Neuronal stem cell (in vitro differentiated cells): ENCODE results near the gene SUCLG1.

Source experiments
- DNase-seq: peaks from one replicate; pipeline ENCODE4 v3.0.0-alpha.2; 2013; ENCODE audit warnings: low spot score
- H2AFZ ChIP-seq: one replicate; pipeline ENCODE4 v1.6.1; 2013; ENCODE audit warnings: mild to moderate bottlenecking, low read length, inconsistent platforms
- H2AK5ac ChIP-seq: 2 replicates; pipeline ENCODE4 v1.6.1; 2013; ENCODE audit warnings: low read depth, mild to moderate bottlenecking, inconsistent platforms, low read length, moderate library complexity, mixed read lengths
- H2BK120ac ChIP-seq: 2 replicates; pipeline ENCODE4 v1.6.1; 2013; ENCODE audit warnings: low read depth, mild to moderate bottlenecking, inconsistent platforms, low read length, moderate library complexity, mixed read lengths
- H2BK12ac ChIP-seq: one replicate; pipeline ENCODE4 v1.6.1; 2013; ENCODE audit warnings: low read length, inconsistent platforms
- H2BK15ac ChIP-seq: 2 replicates; pipeline ENCODE4 v1.6.1; 2013; ENCODE audit warnings: mild to moderate bottlenecking, low read length, inconsistent platforms, mixed read lengths
- H2BK5ac ChIP-seq: one replicate; pipeline ENCODE4 v1.6.1; 2013; ENCODE audit warnings: inconsistent platforms, mild to moderate bottlenecking, low read length, moderate library complexity
- H3K14ac ChIP-seq: one replicate; pipeline ENCODE4 v1.6.1; 2013; ENCODE audit warnings: low read length, inconsistent platforms
- H3K18ac ChIP-seq: 2 replicates; pipeline ENCODE4 v1.6.1; 2013; ENCODE audit warnings: low read length, inconsistent platforms
- H3K23ac ChIP-seq: 2 replicates; pipeline ENCODE4 v1.6.1; 2013; ENCODE audit warnings: low read depth, mild to moderate bottlenecking, mixed read lengths, low read length, inconsistent platforms; ENCODE audit not compliant: poor library complexity
- H3K27ac ChIP-seq: replicated peaks from 3 replicates; pipeline ENCODE4 v1.5.1; 2013; ENCODE audit warnings: low read length, inconsistent platforms
- H3K27me3 ChIP-seq, 3 experiments: 2 replicates each; pipeline ENCODE4 v1.6.1; 2013; ENCODE audit warnings: low read length in 3 of 3, mild to moderate bottlenecking in 2 of 3, inconsistent platforms in 1 of 3, low read depth in 1 of 3, mixed read lengths in 1 of 3, moderate library complexity in 1 of 3; ENCODE audit not compliant: control insufficient read depth in 3 of 3, insufficient read depth in 3 of 3
- H3K36me3 ChIP-seq, 2 donors: replicated peaks in 1 of 2; 2 replicates each; pipeline ENCODE4 v1.6.1; 2013; ENCODE audit warnings: low read length in 2 of 2; ENCODE audit not compliant: control insufficient read depth in 2 of 2, insufficient read depth in 2 of 2
- H3K4ac ChIP-seq: 2 replicates; pipeline ENCODE4 v1.6.1; 2013; ENCODE audit warnings: inconsistent platforms, mild to moderate bottlenecking, low read length, moderate library complexity
- H3K4me1 ChIP-seq, 2 donors: 1 replicate in 1 of 2; 2 replicates in 1 of 2; pipeline ENCODE4 v1.6.1; 2013; ENCODE audit warnings: low read length in 2 of 2, low read depth in 1 of 2; ENCODE audit not compliant: control insufficient read depth in 2 of 2, insufficient read depth in 1 of 2
- H3K4me2 ChIP-seq: one replicate; pipeline ENCODE4 v1.6.1; 2013; ENCODE audit warnings: mild to moderate bottlenecking, low read length, inconsistent platforms; ENCODE audit not compliant: insufficient read depth, poor library complexity, severe bottlenecking
- H3K4me3 ChIP-seq, 2 donors: 2 replicates each; pipeline ENCODE4 v1.5.1; 2013; ENCODE audit warnings: low read length in 2 of 2, mild to moderate bottlenecking in 2 of 2, inconsistent platforms in 1 of 2, moderate library complexity in 1 of 2
- H3K79me1 ChIP-seq: one replicate; pipeline ENCODE4 v1.6.1; 2013; ENCODE audit warnings: low read depth, mild to moderate bottlenecking, inconsistent platforms, low read length, moderate library complexity
- H3K9ac ChIP-seq: one replicate; pipeline ENCODE4 v1.6.1; 2013; ENCODE audit warnings: mild to moderate bottlenecking, low read depth, low read length, inconsistent platforms; ENCODE audit not compliant: poor library complexity
- H3K9me3 ChIP-seq, 2 donors: replicated peaks in 1 of 2; 2 replicates each; pipeline versions ENCODE3 to v1.6.1; 2013; ENCODE audit warnings: low read length in 2 of 2, mild to moderate bottlenecking in 2 of 2, inconsistent platforms in 1 of 2, low read depth in 1 of 2, mixed read lengths in 1 of 2, moderate library complexity in 1 of 2; ENCODE audit not compliant: control insufficient read depth in 2 of 2, insufficient read depth in 1 of 2
- H4K8ac ChIP-seq: one replicate; pipeline ENCODE4 v1.6.1; 2013; ENCODE audit warnings: low read depth, mild to moderate bottlenecking, inconsistent platforms, low read length, moderate library complexity
- H4K91ac ChIP-seq: one replicate; pipeline ENCODE4 v1.6.1; 2013; ENCODE audit warnings: low read length, low read depth, mild to moderate bottlenecking, inconsistent platforms; ENCODE audit not compliant: poor library complexity
- WGBS, 2 donors: extraction: QIAGEN DNeasy Blood & Tissue Kit; methylation state at CpG; one replicate each; pipeline ENCODE4 v1.1.7; 2013; ENCODE audit warnings: missing lambda C conversion rate in 2 of 2, mixed read lengths in 1 of 2; ENCODE audit not compliant: insufficient read length in 2 of 2, insufficient replicate concordance in 1 of 2; ENCODE audit errors: extremely low coverage in 2 of 2; 5-methylcytosine and 5-hydroxymethylcytosine counted together

Gene SUCLG1

GRCh38 chr2:84452624-84453023, 6.5 kb downstream of the SUCLG1 start:
- Histone ChIP-seq H3K9me3 (no peaks in the 10 kb centered on the region), H4K8ac (no peak overlapping the region), H3K9ac (no peak overlapping the region), H3K27ac (no peak overlapping the region), H3K4me2 (no peak overlapping the region), H2AK5ac (no peak overlapping the region), H4K91ac (no peak overlapping the region), H3K4ac (no peak overlapping the region), H3K4me1 (peaks cover 0 to 3% of the 10 kb centered on the region in 2 donors), H3K79me1 (no peaks in the 10 kb centered on the region), H3K27me3 (no peaks in the 10 kb centered on the region), H3K4me3 (no peak overlapping the region), H3K36me3 (no peaks in the 10 kb centered on the region), H2BK12ac (no peak overlapping the region), H3K18ac (no peak overlapping the region), H2AFZ (no peak overlapping the region), H2BK120ac (no peak overlapping the region), H2BK5ac (no peak overlapping the region), H3K14ac (no peak overlapping the region), H2BK15ac (no peak overlapping the region), H3K23ac (no peak overlapping the region)
- WGBS, 2 donors = no CpG with 5 or more reads among the region's 3 CpGs
- no peak for DNase-seq

GRCh38 chr2:84451579-84451978, 7.5 kb downstream of the SUCLG1 start:
- WGBS, 2 donors = no CpG with 5 or more reads among the region's 2 CpGs
- H3K9me3 ChIP-seq = no peaks in the 10 kb centered on the region
- H2AFZ ChIP-seq = no peak overlapping the region
- H3K36me3 ChIP-seq = no peaks in the 10 kb centered on the region
- no peaks in the 10 kb centered on the region for H3K27me3 ChIP-seq
- no peak overlapping the region for H2BK15ac ChIP-seq
- no peak overlapping the region for H2BK5ac ChIP-seq
- H3K79me1 ChIP-seq = no peaks in the 10 kb centered on the region
- no peak overlapping the region for H2BK120ac ChIP-seq
- H3K9ac ChIP-seq = no peak overlapping the region
- H3K14ac ChIP-seq = no peak overlapping the region
- no peak overlapping the region for H4K91ac ChIP-seq
- no peak overlapping the region for H3K4me2 ChIP-seq
- H2BK12ac ChIP-seq = no peak overlapping the region
- H3K4ac ChIP-seq = no peak overlapping the region
- no peak overlapping the region for H4K8ac ChIP-seq
- H2AK5ac ChIP-seq = no peak overlapping the region
- no peak overlapping the region for H3K23ac ChIP-seq
- H3K4me3 ChIP-seq = no peak overlapping the region
- H3K18ac ChIP-seq = no peak overlapping the region
- peaks cover 0 to 3% of the 10 kb centered on the region in 2 donors for H3K4me1 ChIP-seq
- no peak for DNase-seq
- H3K27ac ChIP-seq = no peak overlapping the region

GRCh38 chr2:84450288-84451227, 8.5 kb downstream of the SUCLG1 start:
- H3K18ac ChIP-seq = peak overlapping the region; percentile 49
- no peak overlapping the region for H4K8ac ChIP-seq
- H3K27ac ChIP-seq = no peak overlapping the region
- no peak overlapping the region for H3K14ac ChIP-seq
- no peak for DNase-seq
- no peak overlapping the region for H2BK5ac ChIP-seq
- no peak overlapping the region for H3K4me2 ChIP-seq
- H3K23ac ChIP-seq = no peak overlapping the region
- H3K27me3 ChIP-seq = no peaks in the 10 kb centered on the region
- H2AFZ ChIP-seq = no peak overlapping the region
- no peak overlapping the region for H3K9ac ChIP-seq
- H2BK15ac ChIP-seq = no peak overlapping the region
- WGBS, 2 donors = no CpG with 5 or more reads among the region's 2 CpGs
- no peak overlapping the region for H3K4ac ChIP-seq
- H4K91ac ChIP-seq = no peak overlapping the region
- H2BK12ac ChIP-seq = no peak overlapping the region
- no peaks in the 10 kb centered on the region for H3K79me1 ChIP-seq
- no peaks in the 10 kb centered on the region for H3K9me3 ChIP-seq
- no peak overlapping the region for H2BK120ac ChIP-seq
- H3K4me3 ChIP-seq = no peak overlapping the region
- no peaks in the 10 kb centered on the region for H3K36me3 ChIP-seq
- H2AK5ac ChIP-seq = no peak overlapping the region
- peaks cover 0 to 3% of the 10 kb centered on the region in 2 donors for H3K4me1 ChIP-seq

- Histone ChIP-seq H2AK5ac (no peak overlapping the region), H3K4ac (no peak overlapping the region), H2BK12ac (no peak overlapping the region), H4K91ac (no peak overlapping the region), H2BK120ac (no peak overlapping the region), H3K14ac (no peak overlapping the region), H2BK15ac (no peak overlapping the region), H3K27me3 (no peaks in the 10 kb centered on the region), H3K9ac (no peak overlapping the region), H4K8ac (no peak overlapping the region), H2BK5ac (no peak overlapping the region), H3K36me3 (peaks cover 0 to 2% of the 10 kb centered on the region in 2 donors), H3K18ac (no peak overlapping the region), H3K79me1 (no peaks in the 10 kb centered on the region), H2AFZ (no peak overlapping the region), H3K9me3 (peaks cover 0 to 3% of the 10 kb centered on the region in 2 donors), H3K23ac (no peak overlapping the region), H3K4me1 (peaks cover 0 to 3% of the 10 kb centered on the region in 2 donors), H3K4me3 (no peak overlapping the region), H3K27ac (no peak overlapping the region), H3K4me2 (no peak overlapping the region)
- WGBS, 2 donors = no CpG with 5 or more reads among the region's 6 CpGs
- DNase-seq = no peak
Measured at GRCh38 chr2:84449711-84450110, 9.4 kb downstream of the SUCLG1 start.
